Small intestine (tissue), 7 donors: Measurements from ENCODE around the gene EHF. TPM values are rescaled to one million over a fixed set of nuclear protein-coding genes. Genes with fewer than 3 reads are reported as not detected.

Source experiments
- DNase-seq, 2 donors: peaks; one replicate each; pipeline versions ENCODE4 v3.0.0 to v3.0.0-alpha.2; 2013
- FAIRE-seq: peaks from 2 replicates; lab custom pipeline; 2012; peaks lifted over from hg19 to GRCh38; lab: Jason Lieb, UNC
- H3K27ac ChIP-seq, 3 donors: one replicate each; pipeline ENCODE4 v1.5.1; 2013; ENCODE audit warnings: low read length in 2 of 3, mild to moderate bottlenecking in 2 of 3, control low read depth in 1 of 3, inconsistent platforms in 1 of 3, low read depth in 1 of 3, moderate library complexity in 1 of 3
- H3K27me3 ChIP-seq, 3 donors: one replicate each; pipeline ENCODE4 v1.6.1; 2013; ENCODE audit warnings: low read length in 3 of 3, inconsistent platforms in 1 of 3; ENCODE audit not compliant: control insufficient read depth in 3 of 3, insufficient read depth in 3 of 3
- H3K36me3 ChIP-seq, 3 donors: one replicate each; pipeline ENCODE4 v1.6.1; 2013; ENCODE audit warnings: low read length in 3 of 3, inconsistent platforms in 1 of 3, low read depth in 1 of 3, mild to moderate bottlenecking in 1 of 3, moderate library complexity in 1 of 3; ENCODE audit not compliant: control insufficient read depth in 3 of 3, insufficient read depth in 2 of 3
- H3K4me1 ChIP-seq, 3 donors: one replicate each; pipeline ENCODE4 v1.6.1; 2013; ENCODE audit warnings: low read length in 2 of 3, inconsistent platforms in 1 of 3, low read depth in 1 of 3, mild to moderate bottlenecking in 1 of 3, moderate library complexity in 1 of 3; ENCODE audit not compliant: control insufficient read depth in 3 of 3, insufficient read depth in 2 of 3
- H3K4me3 ChIP-seq, 3 donors: one replicate each; pipeline ENCODE4 v1.5.1; 2013; ENCODE audit warnings: low read length in 3 of 3, control low read depth in 1 of 3, inconsistent platforms in 1 of 3, low read depth in 1 of 3, mild to moderate bottlenecking in 1 of 3, moderate library complexity in 1 of 3
- H3K9me3 ChIP-seq, 2 donors: one replicate each; pipeline ENCODE4 v1.6.1; 2013; ENCODE audit warnings: low read depth in 1 of 2, low read length in 1 of 2; ENCODE audit not compliant: control insufficient read depth in 2 of 2, insufficient read depth in 1 of 2
- whole genome bisulfite sequencing, 3 donors: extraction: QIAGEN DNeasy Blood & Tissue Kit; methylation state at CpG; one replicate each; pipeline ENCODE4 v1.1.7; 2013; 5-methylcytosine and 5-hydroxymethylcytosine counted together
- polyA plus RNA-seq, 4 donors: library from polyadenylated mRNA; stranded (reverse) in 3 of 4; unstranded in 1 of 4; fragments of 200-250 nt in 3 of 4; fragments of 120-200 nt in 1 of 4; gene quantifications; one replicate each; pipeline versions ENCODE4 v1.2.1 to v1.2.3, GENCODE V29; 2013
- donor health status: healthy with polysubstance abuse.
- donor health status: control.
- donor health status: control.
- donor health status: Bipolar disorder and iron deficiency.
- donor health status: healthy.

EHF gene
- polyA plus RNA-seq, 4 donors: 7.3 to 54.1 (median 26.2) TPM

- Histone ChIP-seq H3K27ac (no peak overlapping the region), H3K4me1 (peaks cover 0 to 11% (median 2%) of the 10 kb centered on the region in 3 donors), H3K9me3 (no peaks in the 10 kb centered on the region), H3K4me3 (no peak overlapping the region), H3K36me3 (peaks cover 0 to 17% (median 14%) of the 10 kb centered on the region in 3 donors), H3K27me3 (no peaks in the 10 kb centered on the region)
- FAIRE-seq (no peak), DNase-seq (no peak)
- 86 to 90% (median 89%) methylated on average over 14 of the region's 14 CpGs for WGBS, 3 donors
These were observed 37.5 kb downstream of the EHF start for GRCh38 chr11:34658071-34659015.

GRCh38 chr11:34659096-34659733 lies 38.3 kb downstream of the EHF start:
- DNase-seq (no peak), FAIRE-seq (no peak)
- H3K27ac ChIP-seq: no peak overlapping the region
- WGBS, 3 donors: 81 to 91% (median 90%) methylated on average over 4 of the region's 4 CpGs
- peaks cover 0 to 14% (median 12%) of the 10 kb centered on the region in 3 donors for H3K36me3 ChIP-seq
- H3K4me3 ChIP-seq: no peak overlapping the region
- no peaks in the 10 kb centered on the region for H3K27me3 ChIP-seq
- H3K9me3 ChIP-seq: no peaks in the 10 kb centered on the region
- H3K4me1 ChIP-seq: peaks cover 0 to 5% (median 2%) of the 10 kb centered on the region in 3 donors

DNA sequence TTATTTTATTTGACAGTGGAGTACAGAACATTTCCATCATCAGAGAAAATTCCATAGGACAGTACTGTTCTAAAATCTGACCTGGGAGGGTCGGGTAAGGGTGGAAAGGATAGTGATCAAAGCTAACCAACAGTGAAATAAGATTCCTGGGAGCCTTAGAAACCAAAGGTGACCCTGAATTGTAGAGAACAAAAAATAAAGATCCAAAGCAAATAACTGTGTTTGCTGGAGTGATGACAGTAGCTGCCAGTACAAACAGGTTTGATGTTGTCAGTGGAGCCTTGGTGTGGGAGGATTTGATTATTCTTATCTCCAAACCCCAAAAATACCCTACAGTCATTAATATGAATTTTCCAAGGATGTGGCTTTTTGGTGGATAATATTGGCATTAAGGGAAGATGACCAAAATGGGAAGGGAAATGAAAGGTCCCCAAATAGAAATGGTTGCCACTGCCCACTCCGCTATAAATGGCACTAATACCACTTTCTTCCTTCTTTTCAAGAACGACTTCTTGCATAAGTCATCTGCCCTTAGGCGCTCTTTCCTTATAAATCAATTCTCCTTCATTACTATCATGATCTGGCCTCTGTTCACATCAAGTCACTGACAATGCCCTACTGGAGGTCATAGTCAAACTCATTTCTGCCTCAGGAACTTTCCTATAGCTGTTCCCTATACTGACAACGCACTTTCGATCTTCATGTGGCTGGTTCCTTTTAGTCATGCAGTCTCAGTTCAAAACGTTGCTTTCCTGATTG lies 44.4 kb downstream of the EHF start:
- FAIRE-seq (no peak), DNase-seq (no peak)
- WGBS, 3 donors: 77 to 84% (median 81%) methylated on average over 7 of the region's 7 CpGs
- H3K36me3 ChIP-seq: peaks cover 0 to 4% (median 0%) of the 10 kb centered on the region in 3 donors
- no peaks in the 10 kb centered on the region for H3K4me1 ChIP-seq
- H3K27ac ChIP-seq: no peak overlapping the region
- no peak overlapping the region for H3K4me3 ChIP-seq
- no peaks in the 10 kb centered on the region for H3K27me3 ChIP-seq
- H3K9me3 ChIP-seq: no peaks in the 10 kb centered on the region

- no peak overlapping the region for H3K4me3 ChIP-seq
- H3K4me1 ChIP-seq: no peaks in the 10 kb centered on the region
- DNase-seq: no peak
- no peaks in the 10 kb centered on the region for H3K9me3 ChIP-seq
- no peaks in the 10 kb centered on the region for H3K36me3 ChIP-seq
- 76 to 84% (median 81%) methylated on average over 4 of the region's 4 CpGs for WGBS, 3 donors
- no peak overlapping the region for H3K27ac ChIP-seq
- H3K27me3 ChIP-seq: no peaks in the 10 kb centered on the region
- FAIRE-seq: no peak
These were observed 47.1 kb downstream of the EHF start for GRCh38 chr11:34667810-34668582.

GRCh38 chr11:34668583-34669053 lies 47.7 kb downstream of the EHF start:
- no peak for FAIRE-seq
- 89 to 96% (median 91%) methylated on average over 4 of the region's 4 CpGs for WGBS, 3 donors

GRCh38 chr11:34669458-34669857 lies 48.6 kb downstream of the EHF start:
- Histone ChIP-seq H3K9me3 (no peaks in the 10 kb centered on the region), H3K4me1 (no peaks in the 10 kb centered on the region), H3K27me3 (no peaks in the 10 kb centered on the region), H3K36me3 (no peaks in the 10 kb centered on the region), H3K27ac (no peak overlapping the region), H3K4me3 (no peak overlapping the region)
- FAIRE-seq (no peak), DNase-seq (no peak)
- WGBS, 3 donors: 69 to 73% (median 69%) methylated on average over 3 of the region's 3 CpGs

More at GRCh38 chr11:34668583-34669053, 47.7 kb downstream of the EHF start:
- H3K4me1 ChIP-seq: no peaks in the 10 kb centered on the region
- no peak for DNase-seq
- no peaks in the 10 kb centered on the region for H3K9me3 ChIP-seq
- H3K36me3 ChIP-seq: no peaks in the 10 kb centered on the region
- no peak overlapping the region for H3K4me3 ChIP-seq
- H3K27ac ChIP-seq: no peak overlapping the region
- no peaks in the 10 kb centered on the region for H3K27me3 ChIP-seq

DNA sequence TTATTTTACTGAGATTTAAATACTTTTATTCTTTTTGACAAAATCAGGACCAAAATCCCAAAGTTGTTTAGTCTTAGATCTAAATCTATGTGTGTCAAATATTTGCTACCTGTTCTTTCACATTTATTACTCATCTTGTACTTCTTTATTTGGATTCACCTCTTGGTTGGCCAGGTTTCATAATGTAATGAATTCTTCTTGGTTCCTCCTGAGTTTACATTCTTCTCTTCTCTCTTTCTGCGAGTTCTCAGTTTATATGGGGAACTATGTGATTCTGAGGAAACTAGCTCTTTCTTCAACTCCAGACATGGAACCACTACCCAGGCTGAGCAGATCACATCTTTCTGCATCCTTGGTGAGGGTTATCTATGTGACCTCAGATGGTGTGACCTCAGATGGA lies 50.2 kb downstream of the EHF start:
- H3K36me3 ChIP-seq: no peaks in the 10 kb centered on the region
- WGBS, 3 donors: 71 to 93% (median 83%) methylated on average over 1 of the region's 1 CpG
- no peak for DNase-seq

More for the DNA sequence above, 50.2 kb downstream of the EHF start:
- no peak for FAIRE-seq
- H3K4me3 ChIP-seq: no peak overlapping the region
- H3K9me3 ChIP-seq: no peaks in the 10 kb centered on the region
- H3K27me3 ChIP-seq: no peaks in the 10 kb centered on the region
- no peaks in the 10 kb centered on the region for H3K4me1 ChIP-seq
- no peak overlapping the region for H3K27ac ChIP-seq
